IMR-90 (cell line): ENCODE data around the gene CDK5RAP3.

Experiments
- BHLHE40 ChIP-seq: fragments of 150-350 bp; IDR thresholded peaks from 2 replicates; pipeline ENCODE4 v1.6.1; 2016; ENCODE audit warnings: mild to moderate bottlenecking, low read depth, low read length
- CTCF ChIP-seq: conservative IDR thresholded peaks from 2 replicates; pipeline ENCODE4 v1.5.1; 2012; ENCODE audit warnings: mild to moderate bottlenecking, low read depth, low read length, improper control_type of control experiment
- ELK1 ChIP-seq: fragments of 150-350 bp; IDR thresholded peaks from 2 replicates; pipeline ENCODE4 v1.6.1; 2016; ENCODE audit warnings: low read depth, mild to moderate bottlenecking, low read length, moderate library complexity, borderline replicate concordance
- FOS ChIP-seq: fragments of 150-350 bp; IDR thresholded peaks from 2 replicates; pipeline ENCODE4 v1.6.1; 2016; ENCODE audit warnings: low read depth, low read length
- MAZ ChIP-seq: IDR thresholded peaks from 2 replicates; pipeline ENCODE4 v1.6.1; 2012; ENCODE audit warnings: low read depth, mild to moderate bottlenecking, low read length, improper control_type of control experiment, moderate library complexity, borderline replicate concordance
- POLR2A ChIP-seq: IDR thresholded peaks from 2 replicates; pipeline ENCODE4 v1.6.1; 2012; ENCODE audit warnings: mild to moderate bottlenecking, low read depth, low read length
- RFX5 ChIP-seq: IDR thresholded peaks from 2 replicates; pipeline ENCODE4 v1.8.0; 2012; ENCODE audit warnings: low read depth, mild to moderate bottlenecking, low read length, moderate library complexity
- SMC3 ChIP-seq: fragments of 150-350 bp; IDR thresholded peaks from 2 replicates; pipeline ENCODE4 v1.6.1; 2016; ENCODE audit warnings: low read depth, mild to moderate bottlenecking, antibody characterized with exemption, low read length, moderate library complexity

GRCh38 chr17:48006936-48007709, 36.2 kb downstream of the CDK5RAP3 start:
- TF ChIP-seq CTCF = no peak
- TF ChIP-seq MAZ = no peak
- no peak for TF ChIP-seq ELK1
- TF ChIP-seq POLR2A = no peak
- no peak for TF ChIP-seq SMC3
- TF ChIP-seq RFX5 = no peak
- TF ChIP-seq FOS = no peak
- no peak for TF ChIP-seq BHLHE40
